ENCODE results near the gene FAM168A.

FAM168A gene

DNA sequence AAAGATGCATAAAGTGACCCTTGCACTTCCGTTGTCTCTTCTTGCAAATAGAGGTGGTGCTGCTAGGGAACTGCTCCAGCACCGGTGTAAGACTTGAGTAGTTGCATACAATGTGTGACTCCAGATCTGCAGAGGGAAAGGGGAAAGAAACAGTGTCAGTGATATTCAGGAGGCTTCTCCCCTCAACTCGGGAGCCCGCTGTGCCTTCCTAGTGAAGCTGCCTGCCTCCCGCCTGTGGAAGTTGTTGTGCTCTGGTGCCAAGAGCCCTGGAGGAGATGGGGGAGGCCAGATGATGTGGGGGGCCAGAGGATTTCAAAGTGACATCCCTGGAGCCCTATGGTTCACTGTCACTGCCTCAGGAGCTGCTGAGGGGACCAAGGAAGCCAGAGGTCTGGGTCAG is 191.3 kb downstream of the FAM168A start:
- H3K4me2 ChIP-seq (ENCODE audit: low read depth, low read length) = no peak overlapping the region
- H3K4me3 ChIP-seq (ENCODE audit: low read length) = no peak overlapping the region
- no peaks in the 10 kb centered on the region for H4K20me1 ChIP-seq (ENCODE audit: insufficient read depth, low read length)
- H3K4me1 ChIP-seq (ENCODE audit: low read length) = no peaks in the 10 kb centered on the region
- no peaks in the 10 kb centered on the region for H3F3A ChIP-seq (ENCODE audit: insufficient read depth, low read length)
- no peak for DNase-seq
- no peak overlapping the region for H3K9ac ChIP-seq (ENCODE audit: low read length)
- H3K27ac ChIP-seq (ENCODE audit: low read length) = no peak overlapping the region
- H2AFZ ChIP-seq (ENCODE audit: low read length) = no peak overlapping the region
- TF ChIP-seq, protein P1, sequence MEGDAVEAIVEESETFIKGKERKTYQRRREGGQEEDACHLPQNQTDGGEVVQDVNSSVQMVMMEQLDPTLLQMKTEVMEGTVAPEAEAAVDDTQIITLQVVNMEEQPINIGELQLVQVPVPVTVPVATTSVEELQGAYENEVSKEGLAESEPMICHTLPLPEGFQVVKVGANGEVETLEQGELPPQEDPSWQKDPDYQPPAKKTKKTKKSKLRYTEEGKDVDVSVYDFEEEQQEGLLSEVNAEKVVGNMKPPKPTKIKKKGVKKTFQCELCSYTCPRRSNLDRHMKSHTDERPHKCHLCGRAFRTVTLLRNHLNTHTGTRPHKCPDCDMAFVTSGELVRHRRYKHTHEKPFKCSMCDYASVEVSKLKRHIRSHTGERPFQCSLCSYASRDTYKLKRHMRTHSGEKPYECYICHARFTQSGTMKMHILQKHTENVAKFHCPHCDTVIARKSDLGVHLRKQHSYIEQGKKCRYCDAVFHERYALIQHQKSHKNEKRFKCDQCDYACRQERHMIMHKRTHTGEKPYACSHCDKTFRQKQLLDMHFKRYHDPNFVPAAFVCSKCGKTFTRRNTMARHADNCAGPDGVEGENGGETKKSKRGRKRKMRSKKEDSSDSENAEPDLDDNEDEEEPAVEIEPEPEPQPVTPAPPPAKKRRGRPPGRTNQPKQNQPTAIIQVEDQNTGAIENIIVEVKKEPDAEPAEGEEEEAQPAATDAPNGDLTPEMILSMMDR (IDR thresholded peaks at IDR 0.05; ENCODE audit: low read length) = no peak
- TF ChIP-seq EZH2 (optimal IDR thresholded peaks at IDR 0.05; ENCODE audit: low read depth, low read length) (no peak), EZH2phosphoT487 (IDR thresholded peaks at IDR 0.05; ENCODE audit: low read length) (no peak)
- no peaks in the 10 kb centered on the region for H3K36me3 ChIP-seq (replicated peaks; ENCODE audit: insufficient read depth, low read length)
- H3K79me2 ChIP-seq (ENCODE audit: low read length) = no peaks in the 10 kb centered on the region
- no peaks in the 10 kb centered on the region for H3K9me3 ChIP-seq (replicated peaks; ENCODE audit: insufficient read depth, low read length)
- no peaks in the 10 kb centered on the region for H3K9me2 ChIP-seq (replicated peaks; ENCODE audit: insufficient read depth, low read length)
- no peaks in the 10 kb centered on the region for H3K27me3 ChIP-seq (replicated peaks; ENCODE audit: insufficient read depth, low read length)

DNA sequence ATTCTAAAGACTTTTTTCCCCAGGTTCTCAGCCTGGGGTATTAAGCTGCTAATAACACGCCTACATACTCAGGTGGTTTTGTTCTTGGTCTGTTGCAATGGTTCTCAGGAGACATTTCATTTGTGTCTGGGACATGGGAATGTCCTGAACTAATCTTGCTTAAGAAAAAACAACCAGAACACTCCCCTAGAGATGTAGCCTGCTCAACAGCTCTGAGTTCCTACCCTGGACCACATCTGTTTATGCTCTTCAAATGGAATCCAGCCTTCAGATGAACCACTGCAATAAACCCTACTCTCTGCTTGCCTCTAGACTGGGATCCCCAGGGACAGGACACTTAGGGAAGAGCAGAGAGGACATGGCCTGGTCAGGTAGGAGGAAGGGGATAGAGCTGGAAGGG is 191.8 kb downstream of the FAM168A start:
- H3K9ac ChIP-seq (ENCODE audit: low read length) = no peak overlapping the region

DNA sequence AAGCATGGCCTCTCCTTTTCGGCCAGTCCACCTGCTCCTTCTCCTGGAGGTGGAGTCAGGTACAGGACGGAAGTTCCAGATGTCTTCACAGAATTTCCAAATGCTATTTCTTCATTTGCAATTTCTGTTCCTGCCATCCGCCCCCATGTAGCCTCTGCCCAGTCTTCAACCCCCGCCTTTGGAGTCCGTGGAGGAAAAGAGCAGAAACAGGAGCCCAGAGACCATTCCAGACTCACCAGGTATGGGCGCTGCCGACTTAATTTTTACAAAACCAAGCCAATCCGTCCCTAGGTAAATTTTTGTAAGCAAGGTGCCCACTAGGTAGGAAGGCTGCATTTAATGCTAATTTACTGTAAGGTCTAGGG is 192.8 kb downstream of the FAM168A start:
- TF ChIP-seq, protein P1 (IDR thresholded peaks at IDR 0.05; ENCODE audit: low read length) = no peak
- TF ChIP-seq EZH2phosphoT487 (IDR thresholded peaks at IDR 0.05; ENCODE audit: low read length) (no peak), EZH2 (optimal IDR thresholded peaks at IDR 0.05; ENCODE audit: low read depth, low read length) (no peak)
- H3K36me3 ChIP-seq (replicated peaks; ENCODE audit: insufficient read depth, low read length) = no peaks in the 10 kb centered on the region
- no peaks in the 10 kb centered on the region for H3K4me1 ChIP-seq (ENCODE audit: low read length)
- H3K27me3 ChIP-seq (replicated peaks; ENCODE audit: insufficient read depth, low read length) = no peaks in the 10 kb centered on the region
- no peaks in the 10 kb centered on the region for H3K79me2 ChIP-seq (ENCODE audit: low read length)
- H4K20me1 ChIP-seq (ENCODE audit: insufficient read depth, low read length) = no peaks in the 10 kb centered on the region
- H3K27ac ChIP-seq (ENCODE audit: low read length) = no peak overlapping the region
- no peak overlapping the region for H3K9ac ChIP-seq (ENCODE audit: low read length)
- H3K4me3 ChIP-seq (ENCODE audit: low read length) = no peak overlapping the region
- no peak overlapping the region for H3K4me2 ChIP-seq (ENCODE audit: low read depth, low read length)
- no peak for DNase-seq
- no peaks in the 10 kb centered on the region for H3K9me3 ChIP-seq (replicated peaks; ENCODE audit: insufficient read depth, low read length)
- H2AFZ ChIP-seq (ENCODE audit: low read length) = no peak overlapping the region
- no peaks in the 10 kb centered on the region for H3K9me2 ChIP-seq (replicated peaks; ENCODE audit: insufficient read depth, low read length)
- H3F3A ChIP-seq (ENCODE audit: insufficient read depth, low read length) = no peaks in the 10 kb centered on the region

More for the DNA sequence above, 191.8 kb downstream of the FAM168A start:
- no peaks in the 10 kb centered on the region for H3K27me3 ChIP-seq (replicated peaks; ENCODE audit: insufficient read depth, low read length)
- no peak for DNase-seq
- H3F3A ChIP-seq (ENCODE audit: insufficient read depth, low read length) = no peaks in the 10 kb centered on the region
- H4K20me1 ChIP-seq (ENCODE audit: insufficient read depth, low read length) = no peaks in the 10 kb centered on the region
- no peak overlapping the region for H3K27ac ChIP-seq (ENCODE audit: low read length)
- H3K36me3 ChIP-seq (replicated peaks; ENCODE audit: insufficient read depth, low read length) = no peaks in the 10 kb centered on the region
- no peaks in the 10 kb centered on the region for H3K4me1 ChIP-seq (ENCODE audit: low read length)
- TF ChIP-seq EZH2phosphoT487 (IDR thresholded peaks at IDR 0.05; ENCODE audit: low read length) (no peak), EZH2 (optimal IDR thresholded peaks at IDR 0.05; ENCODE audit: low read depth, low read length) (no peak)
- TF ChIP-seq, protein P1 (IDR thresholded peaks at IDR 0.05; ENCODE audit: low read length) = no peak
- H3K4me3 ChIP-seq (ENCODE audit: low read length) = no peak overlapping the region
- no peak overlapping the region for H3K4me2 ChIP-seq (ENCODE audit: low read depth, low read length)
- H2AFZ ChIP-seq (ENCODE audit: low read length) = no peak overlapping the region
- no peaks in the 10 kb centered on the region for H3K9me2 ChIP-seq (replicated peaks; ENCODE audit: insufficient read depth, low read length)
- no peaks in the 10 kb centered on the region for H3K79me2 ChIP-seq (ENCODE audit: low read length)
- no peaks in the 10 kb centered on the region for H3K9me3 ChIP-seq (replicated peaks; ENCODE audit: insufficient read depth, low read length)
